ENCODE measurements around the gene RHEX. TPM values are rescaled to one million over a fixed set of nuclear protein-coding genes. Genes with fewer than 3 reads are reported as not detected.

RHEX gene
- polyA plus RNA-seq, 3 donors: not detected

- Histone ChIP-seq H3K4me3 (replicated peaks in 1 of 3; ENCODE audit: low read depth in 2 of 3, low read length in 3 of 3) (no peak overlapping the region), H3K4me1 (ENCODE audit: control insufficient read depth in 1 of 2, insufficient read depth in 2 of 2, low read length in 2 of 2) (peaks cover 9% of the 10 kb centered on the region in 2 donors), H3K27ac (ENCODE audit: low read depth in 1 of 2, low read length in 2 of 2) (no peak overlapping the region), H2AFZ (ENCODE audit: insufficient read depth, low read depth, low read length, poor library complexity, severe bottlenecking) (no peak overlapping the region), H3K36me3 (replicated peaks in 1 of 2; ENCODE audit: control insufficient read depth in 1 of 2, insufficient read depth in 2 of 2, low read length in 2 of 2) (no peaks in the 10 kb centered on the region), H3K79me2 (ENCODE audit: insufficient read depth, low read length) (no peaks in the 10 kb centered on the region), H3K4me2 (replicated peaks; ENCODE audit: extremely low read depth, low read length, poor library complexity, severe bottlenecking) (no peak overlapping the region), H3K9me3 (replicated peaks in 1 of 2; ENCODE audit: control insufficient read depth in 1 of 2, insufficient read depth in 1 of 2, low read length in 2 of 2) (no peaks in the 10 kb centered on the region), H3K27me3 (ENCODE audit: control insufficient read depth in 2 of 2, insufficient read depth in 2 of 2, low read length in 2 of 2) (peaks cover 4 to 20% of the 10 kb centered on the region in 2 donors), H4K20me1 (ENCODE audit: insufficient read depth, low read length) (no peaks in the 10 kb centered on the region), H3K9ac (ENCODE audit: insufficient read depth, low read length, poor library complexity, severe bottlenecking) (no peak overlapping the region)
- WGBS (ENCODE audit: insufficient coverage): 73% methylated on average over 7 of the region's 9 CpGs
- intact Hi-C loops (cut with micrococcal nuclease): loop anchor here in 1 of 2 donors (10.0 kb wide), 1 partner anchor 198 kb away; no protein-coding TSS in a partner anchor
- TF ChIP-seq, protein P1, sequence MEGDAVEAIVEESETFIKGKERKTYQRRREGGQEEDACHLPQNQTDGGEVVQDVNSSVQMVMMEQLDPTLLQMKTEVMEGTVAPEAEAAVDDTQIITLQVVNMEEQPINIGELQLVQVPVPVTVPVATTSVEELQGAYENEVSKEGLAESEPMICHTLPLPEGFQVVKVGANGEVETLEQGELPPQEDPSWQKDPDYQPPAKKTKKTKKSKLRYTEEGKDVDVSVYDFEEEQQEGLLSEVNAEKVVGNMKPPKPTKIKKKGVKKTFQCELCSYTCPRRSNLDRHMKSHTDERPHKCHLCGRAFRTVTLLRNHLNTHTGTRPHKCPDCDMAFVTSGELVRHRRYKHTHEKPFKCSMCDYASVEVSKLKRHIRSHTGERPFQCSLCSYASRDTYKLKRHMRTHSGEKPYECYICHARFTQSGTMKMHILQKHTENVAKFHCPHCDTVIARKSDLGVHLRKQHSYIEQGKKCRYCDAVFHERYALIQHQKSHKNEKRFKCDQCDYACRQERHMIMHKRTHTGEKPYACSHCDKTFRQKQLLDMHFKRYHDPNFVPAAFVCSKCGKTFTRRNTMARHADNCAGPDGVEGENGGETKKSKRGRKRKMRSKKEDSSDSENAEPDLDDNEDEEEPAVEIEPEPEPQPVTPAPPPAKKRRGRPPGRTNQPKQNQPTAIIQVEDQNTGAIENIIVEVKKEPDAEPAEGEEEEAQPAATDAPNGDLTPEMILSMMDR (IDR thresholded peaks at IDR 0.05): no peak
- H3K4me3 Mint-ChIP-seq: no peak overlapping the region
- H3K36me3 Mint-ChIP-seq: peaks cover 0 to 5% of the 10 kb centered on the region in 2 donors
- H3K4me1 Mint-ChIP-seq: peaks cover 14% of the 10 kb centered on the region
- H3K27me3 Mint-ChIP-seq (ENCODE audit: low read depth in 3 of 3): peaks cover 18 to 30% (median 23%) of the 10 kb centered on the region in 3 donors
- H3K27ac Mint-ChIP-seq: no peak overlapping the region
- H3K9me3 Mint-ChIP-seq: peaks cover 0 to 5% (median 3%) of the 10 kb centered on the region in 7 donors
- DNase-seq: no peak
Observed at GRCh38 chr1:206112600-206113301, 59.8 kb downstream of the RHEX start.

- no peak overlapping the region for H3K27ac ChIP-seq (ENCODE audit: low read depth in 1 of 2, low read length in 2 of 2)
- Mint-ChIP-seq H3K27ac (no peak overlapping the region), H3K9me3 (peaks cover 0 to 8% (median 5%) of the 10 kb centered on the region in 7 donors), H3K27me3 (ENCODE audit: low read depth in 3 of 3) (peaks cover 34 to 47% (median 42%) of the 10 kb centered on the region in 3 donors), H3K36me3 (peaks cover 0 to 7% of the 10 kb centered on the region in 2 donors), H3K4me3 (no peak overlapping the region), H3K4me1 (peaks cover 18% of the 10 kb centered on the region)
- no peak overlapping the region for H3K9ac ChIP-seq (ENCODE audit: insufficient read depth, low read length, poor library complexity, severe bottlenecking)
- DNase-seq: no peak
- H3K4me3 ChIP-seq (replicated peaks in 1 of 3; ENCODE audit: low read depth in 2 of 3, low read length in 3 of 3): no peak overlapping the region
- H3K4me1 ChIP-seq (ENCODE audit: control insufficient read depth in 1 of 2, insufficient read depth in 2 of 2, low read length in 2 of 2): peaks cover 12% of the 10 kb centered on the region in 2 donors
- intact Hi-C loops (cut with micrococcal nuclease): loop anchor here in 1 of 2 donors (10.0 kb wide), 1 partner anchor 200 kb away; no protein-coding TSS in a partner anchor
- H4K20me1 ChIP-seq (ENCODE audit: insufficient read depth, low read length): no peaks in the 10 kb centered on the region
- H3K36me3 ChIP-seq (replicated peaks in 1 of 2; ENCODE audit: control insufficient read depth in 1 of 2, insufficient read depth in 2 of 2, low read length in 2 of 2): no peaks in the 10 kb centered on the region
- H3K79me2 ChIP-seq (ENCODE audit: insufficient read depth, low read length): no peaks in the 10 kb centered on the region
- TF ChIP-seq, protein P1 (IDR thresholded peaks at IDR 0.05): no peak
- H3K9me3 ChIP-seq (replicated peaks in 1 of 2; ENCODE audit: control insufficient read depth in 1 of 2, insufficient read depth in 1 of 2, low read length in 2 of 2): no peaks in the 10 kb centered on the region
- no peak overlapping the region for H3K4me2 ChIP-seq (replicated peaks; ENCODE audit: extremely low read depth, low read length, poor library complexity, severe bottlenecking)
- H2AFZ ChIP-seq (ENCODE audit: insufficient read depth, low read depth, low read length, poor library complexity, severe bottlenecking): no peak overlapping the region
- peaks cover 12 to 35% of the 10 kb centered on the region in 2 donors for H3K27me3 ChIP-seq (ENCODE audit: control insufficient read depth in 2 of 2, insufficient read depth in 2 of 2, low read length in 2 of 2)
- WGBS (ENCODE audit: insufficient coverage): 28% methylated on average over 3 of the region's 6 CpGs
Observed at GRCh38 chr1:206114692-206115640, 62.0 kb downstream of the RHEX start.
